Thyroid gland (tissue), 4 donors: Measurements from ENCODE around the gene ELFN2. TPM values are rescaled to one million over a fixed set of nuclear protein-coding genes. Genes with fewer than 3 reads are reported as not detected.

Source experiments
- DNase-seq, 2 donors: peaks; one replicate each; pipeline ENCODE4 v3.0.0-alpha.2; 2019
- H3K27ac ChIP-seq, 3 donors: fragments of 200-600 bp; sonication (generic); 1 replicate in 2 of 3; 2 replicates in 1 of 3; pipeline ENCODE4 v1.5.1; 2016 to 2019; ENCODE audit warnings: mild to moderate bottlenecking in 1 of 3, moderate library complexity in 1 of 3
- H3K27me3 ChIP-seq: fragments of 200-600 bp; sonication (generic); one replicate; pipeline ENCODE4 v1.5.1; 2019
- H3K36me3 ChIP-seq, 2 donors: fragments of 200-600 bp; sonication (generic); one replicate each; pipeline ENCODE4 v1.5.1; 2016 to 2019
- H3K4me1 ChIP-seq, 2 donors: fragments of 200-600 bp; sonication (generic); one replicate each; pipeline ENCODE4 v1.5.1; 2017 to 2019
- H3K4me3 ChIP-seq, 3 donors: fragments of 200-600 bp; sonication (generic); replicated peaks in 1 of 3; 1 replicate in 2 of 3; 2 replicates in 1 of 3; pipeline ENCODE4 v1.5.1; 2016; ENCODE audit warnings: mild to moderate bottlenecking in 1 of 3
- H3K9me3 ChIP-seq: fragments of 200-600 bp; sonication (generic); one replicate; pipeline ENCODE4 v1.5.1; 2017
- CTCF ChIP-seq, 6 experiments: fragments of 200-600 bp in 3 of 6; fragments of 450-650 bp in 3 of 6; sonication (generic) in 3 of 6; IDR thresholded peaks; one replicate each; pipeline ENCODE4 v1.5.1; 2016 to 2019; ENCODE audit warnings: antibody characterized with exemption in 6 of 6, mild to moderate bottlenecking in 2 of 6, inconsistent platforms in 1 of 6, moderate library complexity in 1 of 6
- POLR2A ChIP-seq, 2 donors: fragments of 450-650 bp; IDR thresholded peaks; one replicate each; pipeline ENCODE4 v1.6.1; 2017; ENCODE audit warnings: antibody characterized with exemption in 2 of 2, mild to moderate bottlenecking in 2 of 2, moderate library complexity in 1 of 2
- WGBS, 2 donors: methylation state at CpG; one replicate each; pipeline ENCODE4 v1.1.5; 2017; 5-methylcytosine and 5-hydroxymethylcytosine counted together
- intact Hi-C: fragments of 100-400 bp; cut with DNase I; formaldehyde crosslinking; loops from one replicate; pipeline ENCODE4 v1.15.1; 2023
- total RNA-seq, 4 donors: library from RNA; depleted of rRNA; stranded (reverse); fragments of >200 nt; gene quantifications; one replicate each; pipeline ENCODE4 v1.2.3, GENCODE V29; 2016

The ELFN2 gene
- total RNA-seq, 4 donors from 2014 or later: 0.05 TPM; not detected in 3

GRCh38 chr22:37448516-37449127 is 21.3 kb upstream of the ELFN2 start:
- intact Hi-C loops: no loop called here
- no peak overlapping the region for H3K4me3 ChIP-seq
- no peak overlapping the region for H3K27ac ChIP-seq
- no peaks in the 10 kb centered on the region for H3K36me3 ChIP-seq
- no peaks in the 10 kb centered on the region for H3K4me1 ChIP-seq
- no peak for DNase-seq
- 87 to 89% methylated on average over 4 to 14 of the region's 18 CpGs for WGBS, 2 donors
- TF ChIP-seq CTCF (IDR thresholded peaks at IDR 0.05) (no peak), POLR2A (IDR thresholded peaks at IDR 0.05) (no peak)
- H3K9me3 ChIP-seq: no peaks in the 10 kb centered on the region
- H3K27me3 ChIP-seq: no peaks in the 10 kb centered on the region

GRCh38 chr22:37445501-37445900 is 18.2 kb upstream of the ELFN2 start:
- TF ChIP-seq CTCF (IDR thresholded peaks at IDR 0.05) (no peak), POLR2A (IDR thresholded peaks at IDR 0.05) (no peak)
- Histone ChIP-seq H3K4me1 (no peaks in the 10 kb centered on the region), H3K9me3 (no peaks in the 10 kb centered on the region), H3K27ac (no peak overlapping the region), H3K36me3 (no peaks in the 10 kb centered on the region), H3K27me3 (no peaks in the 10 kb centered on the region), H3K4me3 (no peak overlapping the region)
- intact Hi-C loops: no loop called here
- DNase-seq: no peak
- 88 to 92% methylated on average over 9 of the region's 9 CpGs for WGBS, 2 donors

DNA sequence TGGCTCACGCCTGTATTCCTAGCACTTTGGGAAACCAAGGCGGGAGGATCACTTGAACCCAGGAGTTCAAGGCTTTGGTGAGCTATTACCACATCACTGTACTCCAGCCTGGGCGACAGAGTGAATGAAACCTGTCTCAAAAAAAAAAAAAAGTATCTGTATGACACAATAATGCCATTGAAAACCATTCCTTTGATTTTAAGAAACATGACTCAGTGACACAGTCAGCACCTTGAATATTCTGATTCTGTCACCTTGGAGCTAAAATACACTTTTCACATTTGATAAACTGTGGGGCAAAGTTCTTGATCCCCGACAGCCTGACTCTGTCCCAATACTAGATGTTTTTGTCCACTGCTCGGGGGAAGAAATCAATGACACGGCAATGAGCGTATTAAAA is 16.7 kb upstream of the ELFN2 start:
- DNase-seq: no peak
- no peaks in the 10 kb centered on the region for H3K36me3 ChIP-seq
- TF ChIP-seq CTCF (IDR thresholded peaks at IDR 0.05) (no peak), POLR2A (IDR thresholded peaks at IDR 0.05) (no peak)
- H3K9me3 ChIP-seq: no peaks in the 10 kb centered on the region
- 87 to 93% methylated on average over 7 of the region's 7 CpGs for WGBS, 2 donors
- intact Hi-C loops: no loop called here
- H3K4me3 ChIP-seq: no peak overlapping the region
- no peaks in the 10 kb centered on the region for H3K27me3 ChIP-seq
- H3K4me1 ChIP-seq: no peaks in the 10 kb centered on the region
- H3K27ac ChIP-seq: no peak overlapping the region

GRCh38 chr22:37443086-37443485 is 15.8 kb upstream of the ELFN2 start:
- Histone ChIP-seq H3K4me1 (no peaks in the 10 kb centered on the region), H3K4me3 (no peak overlapping the region), H3K9me3 (no peaks in the 10 kb centered on the region), H3K36me3 (no peaks in the 10 kb centered on the region), H3K27ac (no peak overlapping the region), H3K27me3 (no peaks in the 10 kb centered on the region)
- no peak for TF ChIP-seq CTCF (IDR thresholded peaks at IDR 0.05)
- TF ChIP-seq POLR2A (IDR thresholded peaks at IDR 0.05): no peak
- DNase-seq: no peak
- WGBS, 2 donors: 85 to 96% methylated on average over 7 of the region's 7 CpGs
- intact Hi-C loops: no loop called here

- Histone ChIP-seq H3K9me3 (no peaks in the 10 kb centered on the region), H3K27ac (no peak overlapping the region), H3K27me3 (no peaks in the 10 kb centered on the region), H3K4me1 (no peaks in the 10 kb centered on the region), H3K36me3 (no peaks in the 10 kb centered on the region), H3K4me3 (no peak overlapping the region)
- WGBS, 2 donors: 78 to 80% methylated on average over 2 of the region's 2 CpGs
- no peak for DNase-seq
- intact Hi-C loops: no loop called here
- TF ChIP-seq POLR2A (IDR thresholded peaks at IDR 0.05) (no peak), CTCF (IDR thresholded peaks at IDR 0.05) (no peak)
These were observed 15.3 kb upstream of the ELFN2 start for GRCh38 chr22:37442537-37442936.
